Tongue (tissue), 2 donors: ENCODE results near the gene GRIK2. TPM values are rescaled to one million over a fixed set of nuclear protein-coding genes. Genes with fewer than 3 reads are reported as not detected.
"Not testable (repeated sequence)": the region's sequence is repeated elsewhere in the genome, so short reads cannot be mapped to it uniquely, and the experiment has no call there.

ENCODE experiments used
- DNase-seq: peaks from one replicate; pipeline ENCODE4 v3.0.0-alpha.2; 2015
- total RNA-seq: library from RNA; depleted of rRNA; stranded (reverse); fragments of >200 nt; gene quantifications from one replicate; pipeline ENCODE4 v1.2.3, GENCODE V29; 2014

GRIK2 gene
- total RNA-seq, 1 donor from 2014 or later = 3.1 TPM

DNA sequence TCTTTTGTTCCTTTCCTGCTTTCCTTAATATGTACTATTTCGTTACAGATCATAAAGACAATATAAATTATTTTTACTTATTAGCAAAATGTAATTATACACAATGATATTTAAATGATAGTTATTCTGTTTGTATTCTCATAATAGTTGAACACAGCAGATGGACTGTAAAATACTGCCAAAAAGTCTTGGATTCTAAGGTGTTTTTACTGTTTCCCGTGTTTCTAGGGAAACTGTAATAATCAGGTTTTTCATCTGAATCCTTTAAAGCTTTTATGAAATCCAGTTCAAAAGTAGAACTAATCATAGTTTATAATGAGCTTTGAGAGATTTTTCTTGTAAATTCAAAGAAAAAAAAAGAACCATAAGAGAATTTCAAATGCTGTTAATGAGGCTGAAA, 148.4 kb downstream of the GRIK2 start:
- no peak for DNase-seq

DNA sequence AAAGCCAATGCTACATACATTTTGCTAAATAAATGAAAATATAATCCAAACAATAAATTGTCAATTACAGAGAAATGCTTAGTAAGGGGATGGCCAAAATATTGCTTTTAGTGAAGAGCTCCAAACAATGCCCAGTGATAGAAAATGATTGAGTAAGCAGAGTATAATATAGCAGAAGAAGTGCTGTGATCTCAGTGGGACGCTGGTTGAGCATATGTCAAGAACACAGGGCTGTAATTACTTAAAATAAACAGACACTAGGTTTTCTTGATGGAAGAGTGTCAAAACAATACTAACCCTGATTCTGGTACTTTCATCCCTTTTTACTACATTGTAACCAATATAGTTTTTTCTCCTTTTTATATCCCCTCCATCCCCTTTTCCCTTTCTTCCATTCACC, 150.3 kb downstream of the GRIK2 start:
- DNase-seq = no peak

DNA sequence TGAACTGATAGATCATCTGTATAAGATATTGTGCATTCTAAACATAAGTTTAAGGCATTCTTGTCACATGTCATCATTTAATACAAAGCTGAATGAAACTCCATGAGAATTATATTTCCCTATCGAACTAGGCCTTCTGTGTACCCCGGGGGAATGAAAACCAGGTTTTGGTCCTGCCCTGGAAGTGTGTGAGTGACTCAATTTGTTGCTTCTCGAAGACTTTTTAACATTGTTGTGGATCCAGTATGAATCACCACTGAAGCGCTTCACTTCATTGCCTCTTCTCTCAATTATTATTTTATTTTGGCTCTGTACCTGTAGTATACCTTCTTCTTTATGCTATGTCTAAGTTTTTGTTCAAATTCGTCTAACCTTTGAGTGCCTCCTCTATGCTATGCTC, 150.8 kb downstream of the GRIK2 start:
- no peak for DNase-seq

DNA sequence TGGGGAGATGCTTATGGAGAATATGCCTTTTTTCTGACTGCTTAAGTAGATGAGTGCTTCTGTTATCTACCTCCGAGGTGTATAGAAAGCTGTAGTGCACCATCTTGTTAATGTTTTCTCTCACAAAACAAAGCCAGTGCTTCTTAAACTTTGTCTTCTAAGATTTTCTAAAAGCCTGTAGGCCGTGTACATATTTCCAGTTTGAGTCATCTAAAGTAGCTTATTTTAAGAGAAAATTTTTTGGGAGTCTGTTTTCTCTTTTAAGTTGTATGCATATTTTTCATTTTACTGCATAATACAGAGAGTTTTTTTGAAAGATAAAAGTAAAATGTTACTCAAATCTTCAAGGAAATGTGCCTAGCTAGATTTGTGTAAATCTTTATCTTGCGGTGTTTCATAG, 151.7 kb downstream of the GRIK2 start:
- DNase-seq = no peak

DNA sequence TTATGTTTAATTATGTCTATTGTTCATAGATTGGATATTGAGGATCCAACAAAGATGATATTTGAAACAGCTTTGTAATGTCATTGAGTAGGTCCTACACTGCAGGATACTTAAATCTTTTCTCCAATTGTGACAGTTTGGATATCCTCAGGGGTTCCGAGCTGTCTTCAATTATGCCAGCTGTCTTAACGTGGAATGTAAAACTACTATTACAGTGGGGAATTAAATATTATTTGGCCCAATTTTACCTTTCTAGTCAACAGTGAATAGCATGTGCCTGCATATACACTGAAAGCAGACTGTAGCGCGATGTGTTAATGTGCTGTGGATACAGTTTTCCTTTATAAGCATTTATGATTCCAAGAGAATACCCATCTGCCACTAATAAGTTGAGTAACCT, 156.9 kb downstream of the GRIK2 start:
- no peak for DNase-seq

DNA sequence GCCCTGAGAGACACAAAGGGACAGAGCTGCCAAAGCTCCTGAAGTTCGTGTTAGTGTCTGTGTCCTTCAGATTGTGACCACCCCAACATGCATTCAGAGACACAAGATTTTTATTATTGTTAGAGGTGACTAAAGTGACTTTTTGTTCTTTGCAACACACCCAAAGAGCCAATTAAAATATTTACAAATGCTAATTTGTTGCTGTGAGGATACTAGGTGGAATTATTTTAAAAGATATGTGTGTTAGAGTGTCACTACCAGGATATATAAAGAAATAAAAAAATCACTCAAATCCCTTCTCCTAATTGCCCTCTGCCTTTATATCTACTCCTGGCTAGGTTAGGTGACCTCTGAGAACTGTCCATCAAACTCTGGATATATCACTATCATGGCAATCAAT, 160.7 kb downstream of the GRIK2 start:
- no peak for DNase-seq

DNA sequence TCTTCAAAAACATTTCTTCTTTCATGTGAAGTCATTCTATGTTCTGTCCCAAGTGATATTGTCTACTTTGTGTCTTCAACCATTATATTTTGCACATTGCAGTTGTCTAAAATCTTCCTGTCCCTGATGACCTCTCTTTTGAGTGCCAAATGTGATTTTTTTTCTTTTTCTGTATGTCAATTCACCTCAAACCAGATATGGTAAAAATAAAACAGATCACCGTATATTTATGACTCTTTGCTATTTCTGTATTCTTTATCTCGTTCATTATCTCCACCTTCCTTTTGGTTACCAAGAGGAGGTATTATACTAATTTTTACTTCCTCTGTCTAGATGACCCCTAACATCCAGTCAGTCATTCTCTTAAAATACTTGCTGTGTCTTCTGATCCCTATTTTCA, 165.2 kb downstream of the GRIK2 start:
- no peak for DNase-seq

DNA sequence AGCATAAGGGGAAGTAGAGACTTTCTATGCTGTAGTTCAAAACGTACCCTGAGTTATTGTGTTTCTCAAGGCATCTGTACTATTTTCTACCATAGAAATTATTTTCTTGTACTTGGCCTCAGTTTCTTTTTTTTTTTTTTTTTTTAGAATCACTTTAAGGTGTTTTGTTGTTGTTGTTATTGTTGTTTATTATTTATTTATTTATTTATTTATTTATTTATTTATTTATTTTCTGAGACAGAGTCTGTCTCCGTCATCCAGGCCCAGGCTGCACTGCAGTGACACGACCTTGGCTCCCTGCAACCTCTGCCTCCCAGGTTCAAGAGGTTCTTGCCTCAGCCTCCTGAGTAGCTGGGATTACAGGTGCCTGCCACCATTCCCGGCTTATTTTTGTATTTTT, 179.1 kb downstream of the GRIK2 start:
- DNase-seq = no peak

DNA sequence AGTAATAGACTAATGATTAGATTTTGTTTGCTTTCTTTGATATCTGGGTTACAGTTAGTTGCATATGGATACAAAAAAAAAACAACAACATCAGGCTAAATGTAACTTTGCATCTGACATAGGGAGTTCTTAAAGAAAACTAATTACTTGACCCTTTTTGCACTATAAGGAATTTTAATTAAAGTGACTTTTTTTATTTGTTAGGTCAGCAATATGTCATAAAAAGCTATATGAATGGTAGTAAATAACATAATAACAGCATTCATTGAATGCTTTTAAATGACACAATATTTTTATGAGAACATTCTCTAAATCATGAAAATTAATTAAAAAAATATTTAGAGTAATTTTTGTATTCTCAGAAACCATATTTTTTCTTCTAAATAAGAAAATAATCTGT, 183.6 kb downstream of the GRIK2 start:
- DNase-seq = no peak

DNA sequence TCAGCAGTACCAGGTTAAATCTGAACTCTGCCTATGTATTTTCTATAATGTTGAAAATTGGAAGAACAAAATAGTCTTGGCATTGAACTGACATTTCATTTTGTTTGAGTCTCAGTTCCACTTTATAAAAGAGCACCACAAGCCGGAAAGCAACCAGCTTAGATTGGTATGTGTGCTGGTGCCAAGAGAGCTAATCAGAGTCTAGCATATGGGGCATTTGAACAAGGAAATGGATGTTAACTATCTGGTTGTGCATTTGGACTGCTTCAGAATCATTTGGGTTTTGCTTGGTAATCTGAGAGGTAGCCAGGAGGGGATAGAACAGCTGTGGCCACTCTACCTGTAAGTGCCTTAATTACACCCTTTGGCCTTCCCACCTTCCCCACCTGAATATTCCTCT, 184.8 kb downstream of the GRIK2 start:
- DNase-seq = no peak

DNA sequence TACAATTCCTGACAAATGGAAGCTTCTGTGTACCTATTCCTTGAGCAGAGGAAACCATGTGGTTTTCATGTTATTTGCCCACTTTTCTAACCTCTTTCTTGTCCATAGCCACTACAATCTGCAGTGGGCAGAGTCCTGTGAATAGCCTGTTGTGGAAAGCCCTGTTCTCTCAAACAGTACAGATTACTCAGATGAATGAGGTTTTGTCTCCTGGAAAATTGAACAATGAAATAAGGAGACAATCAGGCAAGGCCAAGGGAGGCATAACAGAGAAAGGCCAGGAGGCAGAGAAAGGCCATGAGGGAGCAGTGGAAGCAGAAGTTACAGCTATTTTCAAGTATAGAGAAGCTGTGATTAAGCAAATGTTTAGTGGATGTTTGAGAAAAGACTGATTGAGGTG, 189.3 kb downstream of the GRIK2 start:
- no peak for DNase-seq

DNA sequence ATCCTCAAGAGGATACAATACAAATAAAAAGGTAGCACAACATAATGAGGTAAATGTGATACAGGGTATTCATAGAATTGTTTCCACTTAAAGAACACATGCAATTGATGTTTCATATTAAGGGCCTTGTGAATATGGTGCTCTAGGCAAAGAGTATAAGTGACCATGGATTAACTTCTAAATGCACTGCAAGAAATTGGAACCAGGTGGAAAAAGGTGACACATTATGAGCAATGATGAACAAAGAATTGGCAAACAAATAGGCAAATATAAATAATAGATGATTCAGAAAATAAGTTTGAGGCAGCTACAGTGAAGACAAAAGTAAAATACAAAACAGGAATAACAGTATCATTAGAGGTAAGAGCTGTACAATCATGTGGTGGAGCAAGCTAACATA, 192.0 kb downstream of the GRIK2 start:
- no peak for DNase-seq

DNA sequence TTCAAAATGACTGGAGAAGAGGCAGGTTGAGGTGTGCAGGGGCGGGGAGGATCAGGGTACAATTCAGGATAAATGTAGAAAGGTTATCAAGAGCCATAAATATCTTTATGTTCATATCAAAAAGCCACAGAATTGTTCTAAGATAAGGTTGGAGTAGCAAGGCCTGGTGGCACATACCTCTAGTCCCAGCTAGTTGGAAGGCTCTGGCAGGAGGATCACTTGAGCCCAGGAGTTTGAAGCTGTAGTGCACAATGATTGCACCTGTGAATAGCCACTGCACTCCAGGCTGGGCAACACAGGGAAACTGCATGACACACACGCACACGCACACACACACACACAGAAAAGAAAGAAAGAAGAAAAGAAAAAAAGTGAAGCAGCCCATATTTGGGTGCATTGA, 194.8 kb downstream of the GRIK2 start:
- DNase-seq = no peak

DNA sequence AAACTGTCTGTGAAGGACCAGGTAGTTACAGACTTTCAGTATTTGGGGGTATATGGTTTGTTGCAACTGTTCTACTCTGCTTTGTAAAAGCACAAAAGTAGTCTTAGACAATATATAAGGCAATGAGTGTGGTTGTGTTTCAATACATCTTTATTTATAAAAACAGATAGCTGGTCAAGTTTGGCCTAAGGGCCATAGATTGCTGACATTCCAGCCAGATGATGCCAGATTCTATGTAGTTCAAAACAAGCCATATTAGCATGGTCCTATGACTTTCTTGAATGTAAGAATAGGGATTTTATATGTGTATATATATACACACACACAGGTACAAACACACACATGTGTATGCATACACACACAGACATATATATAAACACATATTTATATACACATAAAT, 201.8 kb downstream of the GRIK2 start:
- DNase-seq = no peak

DNA sequence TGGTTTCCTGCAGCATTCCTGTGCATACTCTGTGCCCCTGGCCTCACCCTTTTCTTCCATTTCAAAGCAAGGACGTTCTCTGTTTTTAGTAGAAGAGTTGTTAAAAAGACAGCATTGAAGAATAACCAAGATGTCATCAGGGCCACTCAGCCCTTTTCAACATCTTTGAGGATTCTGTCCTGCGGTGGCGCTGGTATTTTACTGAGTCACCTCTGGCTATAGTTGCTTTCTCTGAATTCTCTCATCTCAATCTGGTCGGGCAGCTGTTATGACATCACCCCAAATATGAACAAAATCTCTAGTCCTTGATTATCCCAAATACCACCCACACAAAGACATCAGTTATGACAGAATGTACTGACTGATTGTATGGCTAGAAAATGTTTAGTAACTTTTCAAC, 204.2 kb downstream of the GRIK2 start:
- peak; percentile 12 for DNase-seq

DNA sequence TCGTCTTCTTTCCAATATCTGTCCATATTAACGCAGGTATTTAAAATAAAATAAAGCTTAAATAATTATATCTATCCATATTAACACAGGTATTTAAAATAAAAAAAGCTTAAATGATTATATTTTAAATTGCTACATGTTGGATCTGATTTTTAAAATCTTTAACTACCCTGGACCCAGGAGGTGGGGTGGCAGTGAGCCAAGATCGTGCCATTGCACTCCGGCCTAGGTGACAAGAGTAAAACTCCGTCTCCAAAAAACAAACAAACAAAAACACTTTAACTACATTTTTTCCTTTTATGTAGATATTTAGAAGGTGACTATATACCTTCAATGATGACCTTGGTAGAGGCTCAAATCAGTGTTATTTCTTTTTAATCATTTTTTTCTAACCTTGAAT, 211.9 kb downstream of the GRIK2 start:
- no peak for DNase-seq

DNA sequence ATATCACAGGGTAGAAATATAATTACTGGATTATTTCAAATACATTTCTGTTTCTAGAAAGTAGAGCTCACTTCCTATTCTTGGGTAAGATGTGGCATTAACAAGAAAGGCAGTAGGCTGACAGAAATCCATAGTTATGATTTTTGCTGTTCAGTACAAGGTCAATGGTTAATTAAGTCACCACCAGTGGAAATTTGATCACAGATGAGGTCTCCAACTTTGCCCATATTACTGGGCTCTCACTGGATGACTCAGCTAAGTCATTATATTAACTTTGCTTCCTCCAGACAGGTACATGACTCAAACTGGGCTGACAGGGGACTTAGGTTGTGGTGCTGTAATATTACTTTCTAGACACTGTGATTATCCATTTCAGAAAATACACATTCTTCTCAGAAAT, 212.4 kb downstream of the GRIK2 start:
- no peak for DNase-seq

DNA sequence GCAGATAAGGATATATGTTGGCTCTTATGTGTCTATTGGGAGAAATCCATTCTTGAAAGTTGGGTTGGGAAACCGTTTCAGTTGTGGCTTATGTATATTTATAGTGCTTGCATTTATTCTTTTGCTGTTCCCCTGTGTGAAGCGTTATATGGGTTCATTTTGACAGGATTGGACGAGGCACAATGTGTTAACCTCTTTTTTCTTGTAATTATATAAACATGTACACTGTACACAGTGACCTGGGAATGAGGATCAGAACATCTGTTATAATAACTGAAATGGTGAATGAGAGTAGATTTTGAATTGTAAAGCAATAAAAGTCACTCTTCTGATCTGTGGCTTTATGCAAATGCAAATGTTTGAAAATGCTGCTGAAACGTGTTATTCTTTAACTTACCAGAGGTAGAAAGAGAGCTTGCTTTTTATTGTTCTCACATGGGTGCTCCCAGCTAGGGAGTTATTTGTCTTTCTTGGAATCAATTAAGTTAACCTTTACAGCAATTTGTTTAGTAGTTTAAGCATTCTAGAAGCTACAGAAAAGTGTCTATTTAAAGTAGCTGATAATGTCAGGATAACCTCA, 213.7 kb downstream of the GRIK2 start:
- no peak for DNase-seq

DNA sequence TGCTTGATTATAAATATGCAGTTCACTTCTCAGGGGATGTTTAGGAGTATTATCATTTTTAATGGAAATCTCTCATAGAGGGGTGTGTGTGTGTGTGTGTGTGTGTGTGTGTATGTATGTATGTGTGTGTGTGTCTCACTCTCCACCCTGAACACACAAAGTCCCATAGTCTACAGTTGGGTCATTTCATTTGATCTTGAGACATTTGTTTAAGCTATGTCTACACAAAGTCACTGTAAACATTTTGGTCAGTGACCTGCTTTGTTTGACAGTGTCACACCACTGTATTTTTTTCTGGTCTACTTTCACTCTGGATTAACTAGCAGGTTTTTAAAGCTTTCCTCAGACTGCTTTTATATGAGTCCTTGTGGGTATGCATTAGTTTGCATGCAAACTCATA, 215.2 kb downstream of the GRIK2 start:
- no peak for DNase-seq

DNA sequence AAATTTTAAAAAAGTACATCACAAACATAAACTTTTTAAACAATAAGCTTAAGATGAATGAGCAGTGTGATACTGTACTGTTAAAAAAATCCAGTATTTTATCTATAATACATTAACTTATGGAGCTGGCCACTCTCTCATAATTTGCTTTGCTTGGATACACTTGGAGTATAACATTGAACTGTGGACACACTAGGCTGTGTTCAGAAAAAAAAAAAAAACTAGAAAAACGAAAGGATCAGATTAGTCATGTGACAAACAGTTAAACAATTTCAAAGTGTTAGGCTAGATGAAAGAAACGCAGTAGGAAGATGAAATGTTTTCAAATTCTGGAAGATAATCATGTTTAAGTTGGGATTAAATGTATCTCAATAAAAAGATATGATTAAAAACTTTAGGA, 220.0 kb downstream of the GRIK2 start:
- DNase-seq = no peak

DNA sequence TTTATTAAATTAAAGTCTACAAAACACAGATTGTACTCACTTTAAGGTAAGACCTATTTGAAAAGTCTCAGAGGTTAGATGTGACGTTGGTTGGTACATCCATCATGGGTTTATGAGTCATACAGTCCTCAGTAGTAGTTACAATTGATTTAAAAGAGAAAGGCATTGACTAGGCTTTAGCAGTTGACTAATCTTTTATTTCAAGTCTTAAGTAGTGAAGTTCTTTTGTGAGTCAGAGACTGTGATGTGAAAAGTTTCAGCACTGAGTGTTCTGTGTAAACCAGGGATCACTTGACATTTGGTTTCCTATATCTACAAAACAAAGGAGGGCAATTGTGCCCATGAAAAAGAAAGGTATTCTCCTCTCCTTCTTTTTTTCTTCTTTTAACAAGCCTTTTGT, 221.3 kb downstream of the GRIK2 start:
- no peak for DNase-seq

DNA sequence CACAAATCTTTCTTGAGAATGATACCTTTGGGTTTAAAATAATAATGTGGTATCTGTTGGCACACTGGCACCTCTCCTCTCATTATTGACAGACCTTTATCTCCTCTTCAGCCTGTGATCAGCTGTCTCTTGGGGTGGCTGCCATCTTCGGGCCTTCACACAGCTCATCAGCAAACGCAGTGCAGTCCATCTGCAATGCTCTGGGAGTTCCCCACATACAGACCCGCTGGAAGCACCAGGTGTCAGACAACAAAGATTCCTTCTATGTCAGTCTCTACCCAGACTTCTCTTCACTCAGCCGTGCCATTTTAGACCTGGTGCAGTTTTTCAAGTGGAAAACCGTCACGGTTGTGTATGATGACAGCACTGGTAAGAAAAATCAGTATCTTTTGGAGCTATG, 232.8 kb downstream of the GRIK2 start:
- no peak for DNase-seq

DNA sequence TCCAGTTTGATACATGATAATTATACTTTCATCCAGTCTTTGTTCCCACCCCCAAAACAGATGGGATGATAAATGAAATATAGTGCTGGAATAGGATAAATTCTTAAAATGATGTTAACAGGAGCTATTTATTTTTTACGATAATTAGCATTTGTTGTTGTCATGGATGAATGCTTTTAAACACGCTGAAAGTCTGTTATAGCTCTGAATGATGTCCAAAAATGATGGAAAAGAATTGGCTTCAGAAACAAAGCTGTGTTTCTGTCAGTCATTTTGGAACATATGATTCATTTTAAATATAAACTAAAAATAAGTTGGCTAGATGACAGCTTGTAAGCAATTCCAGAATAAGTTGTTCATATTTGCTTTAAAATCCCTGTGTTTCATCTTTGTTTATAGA, 237.4 kb downstream of the GRIK2 start:
- no peak for DNase-seq

DNA sequence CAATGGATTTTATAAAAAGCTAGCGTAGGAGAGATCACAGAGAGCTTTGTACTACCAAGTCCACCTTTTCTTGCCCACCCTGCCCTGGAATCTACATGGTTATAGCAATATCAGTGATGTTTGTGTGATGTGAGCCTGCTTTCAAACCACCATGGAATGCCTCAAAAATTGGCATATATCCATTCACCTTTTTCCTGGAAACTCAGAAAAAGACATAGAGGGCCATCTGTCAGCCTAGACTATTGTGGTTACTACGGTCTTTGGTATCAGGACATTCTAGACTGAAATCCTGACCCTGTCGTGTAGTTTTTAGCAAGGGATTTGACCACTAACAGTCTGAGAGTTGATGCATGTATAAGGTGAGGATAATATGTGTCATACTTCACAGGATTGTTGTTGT, 239.6 kb downstream of the GRIK2 start:
- no peak for DNase-seq

DNA sequence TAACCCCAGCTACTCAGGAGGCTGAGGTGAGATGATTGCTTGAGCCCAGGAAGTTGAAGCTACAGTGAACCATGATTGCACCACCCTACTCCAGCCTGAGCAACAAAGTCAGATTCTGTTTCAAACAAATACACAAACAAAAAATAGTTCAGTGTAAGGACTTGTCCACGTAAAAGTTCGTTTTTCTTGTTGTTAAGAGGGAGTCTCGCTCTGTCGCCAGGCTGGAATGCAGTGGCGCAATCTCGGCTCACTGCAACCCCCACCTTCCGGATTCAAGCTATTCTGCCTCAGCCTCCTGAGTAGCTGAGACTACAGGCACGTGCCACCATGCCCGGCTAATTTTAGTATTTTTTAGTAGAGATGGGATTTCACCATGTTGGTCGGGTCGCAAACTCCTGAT, 245.4 kb downstream of the GRIK2 start:
- DNase-seq = not testable (repeated sequence)
